Neural cell (in vitro differentiated cells): ENCODE results near the gene KLK6. TPM values are rescaled to one million over a fixed set of nuclear protein-coding genes. Genes with fewer than 3 reads are reported as not detected.

Source experiments
- H2AFZ ChIP-seq: fragments of 200-600, 300-800 bp; sonication (generic), shearing (Covaris generic); 2 replicates; pipeline ENCODE4 v1.6.0; 2014; ENCODE audit warnings: low read depth, mild to moderate bottlenecking, antibody characterized with exemption, low read length, moderate library complexity
- H3F3A ChIP-seq: fragments of 200-600 bp; shearing (Covaris generic); 2 replicates; pipeline ENCODE4 v1.6.1; 2016; ENCODE audit warnings: mild to moderate bottlenecking, moderate library complexity, mixed read lengths, antibody characterized with exemption, low read length; ENCODE audit not compliant: insufficient read depth, poor library complexity, severe bottlenecking
- H3K27ac ChIP-seq: fragments of 200-600, 300-800 bp; sonication (generic), shearing (Covaris generic); 2 replicates; pipeline ENCODE4 v1.5.1; 2014; ENCODE audit warnings: mild to moderate bottlenecking, low read length, moderate library complexity
- H3K27me3 ChIP-seq: fragments of 300-800, 200-600 bp; sonication (generic), shearing (Covaris generic); 2 replicates; pipeline ENCODE4 v1.6.0; 2014; ENCODE audit warnings: mild to moderate bottlenecking, low read depth, low read length, moderate library complexity; ENCODE audit not compliant: insufficient read depth
- H3K36me3 ChIP-seq: fragments of 300-800, 200-600 bp; sonication (generic), shearing (Covaris generic); 2 replicates; pipeline ENCODE4 v1.5.1; 2014; ENCODE audit warnings: mild to moderate bottlenecking, antibody characterized with exemption, low read length, moderate library complexity; ENCODE audit not compliant: insufficient read depth
- H3K4me2 ChIP-seq: fragments of 300-800, 200-600 bp; sonication (generic), shearing (Covaris generic); 2 replicates; pipeline ENCODE4 v1.6.0; 2014; ENCODE audit warnings: mild to moderate bottlenecking, low read length
- H3K4me3 ChIP-seq: fragments of 300-800, 200-600 bp; sonication (generic), shearing (Covaris generic); 2 replicates; pipeline ENCODE4 v1.5.1; 2014; ENCODE audit warnings: mild to moderate bottlenecking, low read length, moderate library complexity
- H3K79me2 ChIP-seq: fragments of 200-600 bp; shearing (Covaris generic); replicated peaks from 2 replicates; pipeline ENCODE4 v1.6.0; 2014; ENCODE audit warnings: mild to moderate bottlenecking, low read length, moderate library complexity; ENCODE audit not compliant: insufficient read depth
- H3K9ac ChIP-seq: fragments of 300-800, 200-600 bp; sonication (generic), shearing (Covaris generic); 2 replicates; pipeline ENCODE4 v1.6.1; 2016; ENCODE audit warnings: mild to moderate bottlenecking, low read length, mixed read lengths
- H3K9me2 ChIP-seq: fragments of 200-600 bp; shearing (Covaris generic); 2 replicates; pipeline ENCODE4 v1.6.1; 2016; ENCODE audit warnings: mild to moderate bottlenecking, low read length, mixed read lengths; ENCODE audit not compliant: insufficient read depth
- H3K9me3 ChIP-seq: fragments of 200-600, 300-800 bp; sonication (generic), shearing (Covaris generic); 2 replicates; pipeline ENCODE4 v1.6.1; 2016; ENCODE audit warnings: mild to moderate bottlenecking, mixed run types, low read length, moderate library complexity, mixed read lengths
- H4K20me1 ChIP-seq: fragments of 200-600 bp; shearing (Covaris generic); 2 replicates; pipeline ENCODE4 v1.6.1; 2016; ENCODE audit warnings: mild to moderate bottlenecking, mixed run types; ENCODE audit not compliant: insufficient read depth
- EP300 ChIP-seq: fragments of 450-650 bp; conservative IDR thresholded peaks from 2 replicates; pipeline ENCODE4 v1.6.1; 2014; ENCODE audit warnings: antibody characterized with exemption, mild to moderate bottlenecking, moderate library complexity; ENCODE audit not compliant: poor library complexity, severe bottlenecking
- EZH2 ChIP-seq: fragments of 200-600, 300-800 bp; shearing (Covaris generic), sonication (generic); IDR thresholded peaks from 2 replicates; pipeline ENCODE4 v1.6.1; 2014; ENCODE audit warnings: antibody characterized with exemption, low read length, borderline replicate concordance, mild to moderate bottlenecking; ENCODE audit not compliant: insufficient read depth, poor library complexity, severe bottlenecking
- MXI1 ChIP-seq: fragments of 450-650 bp; conservative IDR thresholded peaks from 2 replicates; pipeline ENCODE4 v1.6.1; 2014; ENCODE audit warnings: antibody characterized with exemption, mild to moderate bottlenecking; ENCODE audit not compliant: poor library complexity, severe bottlenecking
- POLR2AphosphoS5 ChIP-seq: IDR thresholded peaks from 2 replicates; pipeline ENCODE4 v1.6.1; 2012
- RAD21 ChIP-seq: fragments of 450-650 bp; conservative IDR thresholded peaks from 2 replicates; pipeline ENCODE4 v1.6.1; 2014; ENCODE audit warnings: antibody characterized with exemption, mild to moderate bottlenecking, moderate library complexity
- REST ChIP-seq: IDR thresholded peaks from 2 replicates; pipeline ENCODE4 v1.6.1; 2012; ENCODE audit warnings: borderline replicate concordance
- SMC3 ChIP-seq: fragments of 450-650 bp; conservative IDR thresholded peaks from 2 replicates; pipeline ENCODE4 v1.6.1; 2014; ENCODE audit warnings: antibody characterized with exemption, mild to moderate bottlenecking, moderate library complexity; ENCODE audit not compliant: poor library complexity
- TAF1 ChIP-seq: IDR thresholded peaks from 2 replicates; pipeline ENCODE4 v1.6.1; 2012; ENCODE audit warnings: low read depth
- polyA plus RNA-seq: library from polyadenylated mRNA; depleted of rRNA; stranded (reverse); fragments of >200 nt; gene quantifications from 2 replicates; pipeline ENCODE4 v1.2.3, GENCODE V29; 2014
- TF ChIP-seq, protein P1 (sequence below): fragments of 450-650 bp; IDR thresholded peaks from 2 replicates; pipeline ENCODE4 v1.5.1; 2014; ENCODE audit warnings: antibody characterized with exemption, mild to moderate bottlenecking, moderate library complexity; ENCODE audit not compliant: poor library complexity, severe bottlenecking

KLK6 gene
- polyA plus RNA-seq, 1 donor from 2014 or later = not detected

GRCh38 chr19:50977626-50978025 is 8.2 kb upstream of the KLK6 start:
- Histone ChIP-seq H3K79me2 (no peaks in the 10 kb centered on the region), H4K20me1 (no peaks in the 10 kb centered on the region), H3K4me2 (no peak overlapping the region), H3K9me3 (no peaks in the 10 kb centered on the region), H3F3A (no peaks in the 10 kb centered on the region), H3K9ac (no peak overlapping the region), H2AFZ (no peak overlapping the region), H3K9me2 (no peaks in the 10 kb centered on the region), H3K27ac (no peak overlapping the region), H3K27me3 (no peaks in the 10 kb centered on the region), H3K4me3 (no peak overlapping the region), H3K36me3 (no peaks in the 10 kb centered on the region)
- TF ChIP-seq TAF1 (no peak), EP300 (no peak), REST (no peak), POLR2AphosphoS5 (no peak), RAD21 (no peak), SMC3 (no peak), EZH2 (no peak), MXI1 (no peak)
- TF ChIP-seq, protein P1, sequence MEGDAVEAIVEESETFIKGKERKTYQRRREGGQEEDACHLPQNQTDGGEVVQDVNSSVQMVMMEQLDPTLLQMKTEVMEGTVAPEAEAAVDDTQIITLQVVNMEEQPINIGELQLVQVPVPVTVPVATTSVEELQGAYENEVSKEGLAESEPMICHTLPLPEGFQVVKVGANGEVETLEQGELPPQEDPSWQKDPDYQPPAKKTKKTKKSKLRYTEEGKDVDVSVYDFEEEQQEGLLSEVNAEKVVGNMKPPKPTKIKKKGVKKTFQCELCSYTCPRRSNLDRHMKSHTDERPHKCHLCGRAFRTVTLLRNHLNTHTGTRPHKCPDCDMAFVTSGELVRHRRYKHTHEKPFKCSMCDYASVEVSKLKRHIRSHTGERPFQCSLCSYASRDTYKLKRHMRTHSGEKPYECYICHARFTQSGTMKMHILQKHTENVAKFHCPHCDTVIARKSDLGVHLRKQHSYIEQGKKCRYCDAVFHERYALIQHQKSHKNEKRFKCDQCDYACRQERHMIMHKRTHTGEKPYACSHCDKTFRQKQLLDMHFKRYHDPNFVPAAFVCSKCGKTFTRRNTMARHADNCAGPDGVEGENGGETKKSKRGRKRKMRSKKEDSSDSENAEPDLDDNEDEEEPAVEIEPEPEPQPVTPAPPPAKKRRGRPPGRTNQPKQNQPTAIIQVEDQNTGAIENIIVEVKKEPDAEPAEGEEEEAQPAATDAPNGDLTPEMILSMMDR = no peak

DNA sequence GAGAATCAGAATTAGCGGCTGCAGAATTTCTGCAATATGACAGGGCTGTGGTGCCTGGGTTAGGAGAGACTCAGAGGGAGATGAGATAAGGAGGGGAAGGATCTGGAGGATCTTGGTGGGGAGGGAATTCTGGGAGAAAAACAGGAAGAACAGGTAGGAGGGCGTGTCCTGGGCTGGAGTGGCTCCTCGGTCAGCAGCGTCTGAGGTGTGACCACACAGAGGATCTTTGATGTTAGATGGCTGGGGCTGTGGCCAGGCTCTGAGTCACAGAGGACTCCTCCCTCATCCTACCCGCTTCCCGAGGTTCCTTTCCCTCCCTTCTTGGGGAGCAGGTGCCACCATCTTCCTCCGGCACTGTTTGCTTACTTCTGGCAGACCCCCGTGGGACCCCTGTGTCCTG is 6.4 kb upstream of the KLK6 start:
- Histone ChIP-seq H3K27ac (no peak overlapping the region), H3K4me2 (no peak overlapping the region), H3K9me3 (no peaks in the 10 kb centered on the region), H3K9ac (no peak overlapping the region), H3K27me3 (no peaks in the 10 kb centered on the region), H3K79me2 (no peaks in the 10 kb centered on the region), H3K9me2 (no peaks in the 10 kb centered on the region), H4K20me1 (no peaks in the 10 kb centered on the region), H3K36me3 (no peaks in the 10 kb centered on the region), H2AFZ (no peak overlapping the region), H3F3A (no peaks in the 10 kb centered on the region), H3K4me3 (no peak overlapping the region)
- TF ChIP-seq MXI1 = no peak
- TF ChIP-seq EP300 = no peak
- TF ChIP-seq POLR2AphosphoS5 = no peak
- TF ChIP-seq, protein P1 = no peak
- no peak for TF ChIP-seq SMC3
- no peak for TF ChIP-seq EZH2
- TF ChIP-seq TAF1 = no peak
- no peak for TF ChIP-seq RAD21
- no peak for TF ChIP-seq REST
